H1 (cell line): ENCODE measurements around the gene CNGB1. TPM values are rescaled to one million over a fixed set of nuclear protein-coding genes. Genes with fewer than 3 reads are reported as not detected.

ENCODE experiments used
- CTCF ChIA-PET: fragments of 300-600 bp; sonication (Branson Sonifier 250); formaldehyde crosslinking; loops from one replicate; lab custom pipeline; 2021; ENCODE audit not compliant: partially characterized antibody; lab: Charles Lee
- POLR2A ChIA-PET: fragments of 300-600 bp; sonication (Branson Sonifier 250); formaldehyde crosslinking; loops from one replicate; lab custom pipeline; 2021; ENCODE audit warnings: inconsistent platforms; ENCODE audit not compliant: partially characterized antibody; lab: Charles Lee
- DNase-seq, 2 experiments: peaks; one replicate each; pipeline versions ENCODE4 v3.0.0 to v3.0.0-alpha.2; 2010 to 2022; ENCODE audit warnings: low spot score in 2 of 2, low read depth in 1 of 2, mixed read lengths in 1 of 2
- FAIRE-seq: peaks from 2 replicates; lab custom pipeline; 2011; peaks lifted over from hg19 to GRCh38; lab: Jason Lieb, UNC
- H2AFZ ChIP-seq: 2 replicates; pipeline ENCODE4 v1.8.1; 2012; ENCODE audit warnings: low read length, inconsistent platforms
- H2AK5ac ChIP-seq: 2 replicates; pipeline ENCODE4 v1.6.1; 2013; ENCODE audit warnings: low read depth, low read length
- H2BK120ac ChIP-seq: replicated peaks from 2 replicates; pipeline ENCODE3; 2013; ENCODE audit warnings: low read depth, low read length, inconsistent platforms
- H2BK12ac ChIP-seq: 2 replicates; pipeline ENCODE4 v1.6.1; 2013; ENCODE audit warnings: low read depth, low read length
- H2BK15ac ChIP-seq: 2 replicates; pipeline ENCODE4 v1.6.1; 2013; ENCODE audit warnings: low read length
- H2BK20ac ChIP-seq: 2 replicates; pipeline ENCODE4 v1.6.1; 2013; ENCODE audit warnings: low read length
- H2BK5ac ChIP-seq: 2 replicates; pipeline ENCODE4 v1.6.1; 2013; ENCODE audit warnings: low read depth, low read length
- H3K14ac ChIP-seq: 2 replicates; pipeline ENCODE4 v1.6.1; 2013; ENCODE audit warnings: inconsistent platforms; ENCODE audit not compliant: insufficient read length
- H3K18ac ChIP-seq: 2 replicates; pipeline ENCODE4 v1.6.1; 2013; ENCODE audit warnings: low read length; ENCODE audit errors: extremely low read depth
- H3K23ac ChIP-seq: 2 replicates; pipeline ENCODE4 v1.6.1; 2013; ENCODE audit warnings: inconsistent platforms; ENCODE audit not compliant: insufficient read length
- H3K23me2 ChIP-seq: 2 replicates; pipeline ENCODE4 v1.6.1; 2013; ENCODE audit warnings: low read depth, low read length
- H3K27ac ChIP-seq: 2 replicates; pipeline ENCODE4 v1.6.1; 2011; ENCODE audit warnings: low read depth, low read length, inconsistent platforms
- H3K27me3 ChIP-seq, 4 experiments: replicated peaks in 1 of 4; 1 replicate in 1 of 4; 2 replicates in 3 of 4; pipeline versions ENCODE4 v1.6.1 to v1.8.1; 2011 to 2013; ENCODE audit warnings: low read length in 3 of 4, mild to moderate bottlenecking in 3 of 4, inconsistent platforms in 2 of 4, mixed read lengths in 2 of 4, moderate library complexity in 1 of 4; ENCODE audit not compliant: control insufficient read depth in 3 of 4, insufficient read depth in 3 of 4; ENCODE audit errors: extremely low read depth in 1 of 4
- H3K36me3 ChIP-seq, 4 experiments: 2 replicates each; pipeline versions ENCODE4 v1.6.1 to v1.8.1; 2011 to 2013; ENCODE audit warnings: mild to moderate bottlenecking in 4 of 4, low read length in 3 of 4, moderate library complexity in 2 of 4, control low read depth in 1 of 4, inconsistent platforms in 1 of 4; ENCODE audit not compliant: insufficient read depth in 4 of 4, control insufficient read depth in 2 of 4
- H3K4ac ChIP-seq: replicated peaks from 2 replicates; pipeline ENCODE3; 2013; ENCODE audit warnings: low read length, low read depth, mixed read lengths, inconsistent platforms; ENCODE audit not compliant: insufficient read length
- H3K4me1 ChIP-seq, 4 experiments: replicated peaks in 1 of 4; 1 replicate in 1 of 4; 2 replicates in 3 of 4; pipeline versions ENCODE4 v1.6.1 to v1.8.1; 2011 to 2013; ENCODE audit warnings: low read length in 3 of 4, inconsistent platforms in 2 of 4, mixed read lengths in 1 of 4; ENCODE audit not compliant: insufficient read depth in 4 of 4, control insufficient read depth in 3 of 4
- H3K4me2 ChIP-seq, 2 experiments: 2 replicates each; pipeline versions ENCODE4 v1.6.1 to v1.8.1; 2011 to 2013; ENCODE audit warnings: low read depth in 2 of 2, low read length in 2 of 2, control low read depth in 1 of 2, inconsistent platforms in 1 of 2, mild to moderate bottlenecking in 1 of 2; ENCODE audit not compliant: insufficient read depth in 1 of 2
- H3K4me3 ChIP-seq, 4 experiments: fragments of 200-600, 300-600 bp in 1 of 4; sonication (generic), shearing (Covaris generic), sonication (Bioruptor Twin) in 1 of 4; 2 replicates each; pipeline versions ENCODE4 v1.5.1 to v1.8.1; 2011 to 2016; ENCODE audit warnings: low read length in 4 of 4, low read depth in 3 of 4, control low read depth in 2 of 4, inconsistent platforms in 2 of 4, mild to moderate bottlenecking in 2 of 4, mixed read lengths in 1 of 4, moderate library complexity in 1 of 4; ENCODE audit not compliant: insufficient read depth in 2 of 4; ENCODE audit errors: extremely low read depth in 1 of 4
- H3K56ac ChIP-seq: replicated peaks from 2 replicates; pipeline ENCODE3; 2013; ENCODE audit warnings: low read depth, mild to moderate bottlenecking, mixed read lengths, low read length, inconsistent platforms; ENCODE audit not compliant: insufficient read length
- H3K79me1 ChIP-seq: 2 replicates; pipeline ENCODE4 v1.6.1; 2013; ENCODE audit warnings: low read depth, low read length, control low read depth
- H3K79me2 ChIP-seq, 2 experiments: 2 replicates each; pipeline versions ENCODE4 v1.6.1 to v1.8.1; 2012 to 2013; ENCODE audit warnings: low read length in 2 of 2, mild to moderate bottlenecking in 2 of 2, inconsistent platforms in 1 of 2; ENCODE audit not compliant: insufficient read depth in 2 of 2, control insufficient read depth in 1 of 2
- H3K9ac ChIP-seq, 4 experiments: replicated peaks in 1 of 4; 1 replicate in 1 of 4; 2 replicates in 3 of 4; pipeline versions ENCODE4 v1.6.1 to v1.8.1; 2011 to 2013; ENCODE audit warnings: low read depth in 3 of 4, low read length in 3 of 4, control low read depth in 2 of 4, mild to moderate bottlenecking in 2 of 4, moderate library complexity in 2 of 4, inconsistent platforms in 1 of 4; ENCODE audit errors: extremely low read depth in 1 of 4
- H3K9me3 ChIP-seq, 2 experiments: 2 replicates each; pipeline versions ENCODE4 v1.6.1 to v1.8.1; 2012 to 2013; ENCODE audit warnings: mild to moderate bottlenecking in 2 of 2, moderate library complexity in 2 of 2, control low read depth in 1 of 2, inconsistent platforms in 1 of 2, low read depth in 1 of 2, low read length in 1 of 2, mixed read lengths in 1 of 2; ENCODE audit not compliant: insufficient read depth in 2 of 2
- H4K20me1 ChIP-seq, 2 experiments: replicated peaks in 1 of 2; 2 replicates each; pipeline versions ENCODE3 to v1.8.1; 2011 to 2013; ENCODE audit warnings: inconsistent platforms in 2 of 2, low read length in 2 of 2, mild to moderate bottlenecking in 1 of 2; ENCODE audit not compliant: insufficient read depth in 2 of 2, control insufficient read depth in 1 of 2
- H4K5ac ChIP-seq: 2 replicates; pipeline ENCODE4 v1.6.1; 2013; ENCODE audit warnings: low read length, low read depth, mixed read lengths, inconsistent platforms; ENCODE audit not compliant: insufficient read length
- H4K8ac ChIP-seq: 2 replicates; pipeline ENCODE4 v1.8.0; 2013; ENCODE audit warnings: mild to moderate bottlenecking, moderate library complexity, low read length, inconsistent platforms; ENCODE audit not compliant: insufficient read depth; ENCODE audit errors: extremely low read depth
- H4K91ac ChIP-seq: replicated peaks from 2 replicates; pipeline ENCODE3; 2013; ENCODE audit warnings: low read length, mixed read lengths, inconsistent platforms; ENCODE audit not compliant: insufficient read length
- KDM1A ChIP-seq: fragments of 200-600, 300-600 bp; sonication (generic); IDR thresholded peaks from 2 replicates; pipeline ENCODE4 v1.7.1; 2016; ENCODE audit warnings: mild to moderate bottlenecking, low read length, borderline replicate concordance
- RAD21 ChIP-seq, 2 experiments: IDR thresholded peaks in 1 of 2; conservative IDR thresholded peaks in 1 of 2; 2 replicates each; pipeline ENCODE4 v1.6.1; 2011; ENCODE audit warnings: low read depth in 2 of 2, low read length in 2 of 2, improper control_type of control experiment in 1 of 2, inconsistent platforms in 1 of 2, mild to moderate bottlenecking in 1 of 2, moderate library complexity in 1 of 2
- WGBS, 2 experiments: shearing (Covaris generic) in 1 of 2; methylation state at CpG; one replicate each; pipeline versions ENCODE4 v1.1.6 to v1.1.7; 2013 to 2015; ENCODE audit warnings: low lambda C conversion rate in 2 of 2, mixed read lengths in 2 of 2, inconsistent platforms in 1 of 2, low coverage in 1 of 2, missing lambda C conversion rate in 1 of 2; ENCODE audit not compliant: insufficient replicate concordance in 2 of 2, insufficient coverage in 1 of 2, insufficient read length in 1 of 2; ENCODE audit errors: extremely low coverage in 1 of 2, missing lambda C conversion rate in 1 of 2; 5-methylcytosine and 5-hydroxymethylcytosine counted together
- polyA plus RNA-seq, 7 experiments: library from polyadenylated mRNA; depleted of rRNA in 3 of 7; stranded (reverse) in 5 of 7; unstranded in 2 of 7; fragments of >200 nt in 5 of 7; fragments of 200-250 nt in 2 of 7; gene quantifications; 1 replicate in 5 of 7; 2 replicates in 1 of 7; 4 replicates in 1 of 7; pipeline versions ENCODE4 v1.2.1 to v1.2.3, GENCODE V29; 2011 to 2013; ENCODE audit warnings: missing spikeins in 2 of 7, mixed read lengths in 2 of 7
- total RNA-seq: library from RNA; stranded (reverse); fragmentation: NEBNext Ultra II Directional; extraction: Animal tissue kit (Norgen Biotek cat#: 25700); gene quantifications from 2 replicates; pipeline ENCODE4 v1.2.1, GENCODE V29; 2021
- TF ChIP-seq, protein P1 (sequence below), 3 experiments: IDR thresholded peaks; 1 replicate in 2 of 3; 2 replicates in 1 of 3; pipeline versions ENCODE4 v1.5.1 to v1.6.1; 2011; ENCODE audit warnings: low read length in 3 of 3, mild to moderate bottlenecking in 3 of 3, inconsistent platforms in 2 of 3, low read depth in 1 of 3, moderate library complexity in 1 of 3; ENCODE audit not compliant: insufficient read depth in 1 of 3; ENCODE audit errors: control extremely low read depth in 1 of 3

Gene CNGB1
- total and polyA plus RNA-seq, 2 of the 8 experiments (the other 6 are each of a cell fraction or from before 2014, with no cell fraction given) = not detected

DNA sequence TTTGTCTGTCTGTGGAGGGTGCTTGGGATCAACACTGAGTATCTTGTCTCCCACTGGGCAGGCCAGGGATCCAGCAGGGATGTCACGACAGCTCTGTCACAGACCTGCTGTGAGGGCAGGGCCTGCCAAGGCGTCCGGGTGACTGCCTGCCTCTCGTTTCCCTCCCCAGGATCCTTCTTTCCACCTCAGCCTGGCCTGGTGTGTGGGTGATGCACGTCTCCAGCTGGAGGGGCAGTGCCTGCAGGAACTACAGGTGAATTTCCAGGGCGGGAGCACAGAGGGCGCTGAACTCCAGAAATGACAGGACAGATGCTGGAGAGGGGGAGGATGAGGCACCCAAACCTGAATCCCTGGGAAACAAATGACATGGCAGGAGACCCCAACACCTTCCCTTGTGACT is 47.9 kb upstream of the CNGB1 start:
- no peak overlapping the region; the same call in 1 of the 2 replicates for H2BK15ac ChIP-seq
- DNase-seq (peak in 1 of 2 experiments; percentile 69), FAIRE-seq (no peak)
- no peak overlapping the region for H2BK12ac ChIP-seq
- H2BK20ac ChIP-seq = no peak overlapping the region
- no peak overlapping the region for H2BK5ac ChIP-seq
- 57% methylated on average over 7 of the region's 7 CpGs; no CpG with 5 or more reads in 1 of the 2 experiments for WGBS, 2 experiments
- H3K14ac ChIP-seq = no peak overlapping the region
- peaks cover 0 to 12% (median 7%) of the 10 kb centered on the region in 4 experiments; a peak in 5 of 7 replicates for H3K4me1 ChIP-seq
- no peak overlapping the region for H2AFZ ChIP-seq
- H3K23me2 ChIP-seq = no peaks in the 10 kb centered on the region; the same call in 1 of the 2 replicates
- H3K27ac ChIP-seq = no peak overlapping the region
- no peak overlapping the region for H3K23ac ChIP-seq
- H2AK5ac ChIP-seq = no peak overlapping the region
- H3K56ac ChIP-seq = no peak overlapping the region
- no peak overlapping the region for H3K4ac ChIP-seq
- 0 out of 2 replicates have a peak, but pooled peaks cover 2% of the 10 kb centered on the region for H3K79me1 ChIP-seq
- no peaks in the 10 kb centered on the region for H4K20me1 ChIP-seq
- no peak overlapping the region for H3K9ac ChIP-seq
- H3K36me3 ChIP-seq = no peaks in the 10 kb centered on the region; a peak in 1 of 8 replicates
- no peak overlapping the region for H4K91ac ChIP-seq
- H3K79me2 ChIP-seq = no peaks in the 10 kb centered on the region
- ChIA-PET POLR2A (interaction anchor here (1.1 kb wide), 1 partner anchor 10 kb away, joined by 3 read pairs; no protein-coding TSS in a partner anchor), CTCF (interaction anchor here (0.6 to 5.3 kb wide), 33 partner anchors 8 to 419 kb away, joined by 3 to 52 read pairs (median 4); partner anchors contain the start of genes CFAP20 and ZNF319)
- H4K5ac ChIP-seq = no peak overlapping the region
- no peak overlapping the region for H3K4me3 ChIP-seq
- H3K27me3 ChIP-seq = no peaks in the 10 kb centered on the region; a peak in 2 of 7 replicates
- TF ChIP-seq KDM1A (no peak), RAD21 (IDR thresholded peaks at IDR 0.05 in 1 of 2, conservative IDR thresholded peaks at IDR 0.05 in 1 of 2; ENCODE audit: low read depth in 2 of 2, low read length in 2 of 2) (peak; percentile 52 to 64; a peak in 3 of 4 replicates)
- TF ChIP-seq, protein P1, sequence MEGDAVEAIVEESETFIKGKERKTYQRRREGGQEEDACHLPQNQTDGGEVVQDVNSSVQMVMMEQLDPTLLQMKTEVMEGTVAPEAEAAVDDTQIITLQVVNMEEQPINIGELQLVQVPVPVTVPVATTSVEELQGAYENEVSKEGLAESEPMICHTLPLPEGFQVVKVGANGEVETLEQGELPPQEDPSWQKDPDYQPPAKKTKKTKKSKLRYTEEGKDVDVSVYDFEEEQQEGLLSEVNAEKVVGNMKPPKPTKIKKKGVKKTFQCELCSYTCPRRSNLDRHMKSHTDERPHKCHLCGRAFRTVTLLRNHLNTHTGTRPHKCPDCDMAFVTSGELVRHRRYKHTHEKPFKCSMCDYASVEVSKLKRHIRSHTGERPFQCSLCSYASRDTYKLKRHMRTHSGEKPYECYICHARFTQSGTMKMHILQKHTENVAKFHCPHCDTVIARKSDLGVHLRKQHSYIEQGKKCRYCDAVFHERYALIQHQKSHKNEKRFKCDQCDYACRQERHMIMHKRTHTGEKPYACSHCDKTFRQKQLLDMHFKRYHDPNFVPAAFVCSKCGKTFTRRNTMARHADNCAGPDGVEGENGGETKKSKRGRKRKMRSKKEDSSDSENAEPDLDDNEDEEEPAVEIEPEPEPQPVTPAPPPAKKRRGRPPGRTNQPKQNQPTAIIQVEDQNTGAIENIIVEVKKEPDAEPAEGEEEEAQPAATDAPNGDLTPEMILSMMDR (IDR thresholded peaks at IDR 0.05; ENCODE audit: control extremely low read depth in 1 of 3, insufficient read depth in 1 of 3, low read depth in 1 of 3, low read length in 3 of 3) = peak; percentile 54 to 76 (median 74)
- no peaks in the 10 kb centered on the region for H3K9me3 ChIP-seq
- no peak overlapping the region for H4K8ac ChIP-seq
- no peak overlapping the region for H3K4me2 ChIP-seq
- H2BK120ac ChIP-seq = no peak overlapping the region
- no peak overlapping the region for H3K18ac ChIP-seq
